Adipocyte (in vitro differentiated cells): Measurements from ENCODE around the gene PPARD.
"Not testable (repeated sequence)": the region's sequence is repeated elsewhere in the genome, so short reads cannot be mapped to it uniquely, and the experiment has no call there.

Experiments used
- DNase-seq: peaks from one replicate; pipeline ENCODE4 v3.0.0-alpha.2; 2015; ENCODE audit warnings: low read depth
- H3K27me3 ChIP-seq: replicated peaks from 2 replicates; pipeline ENCODE4 v1.7.0; 2013; ENCODE audit warnings: mild to moderate bottlenecking, low read length, moderate library complexity; ENCODE audit not compliant: control insufficient read depth, insufficient read depth
- H3K36me3 ChIP-seq: 2 replicates; pipeline ENCODE4 v1.7.0; 2013; ENCODE audit warnings: low read length, mild to moderate bottlenecking, moderate library complexity; ENCODE audit not compliant: control insufficient read depth, insufficient read depth, severe bottlenecking
- H3K4me1 ChIP-seq: 2 replicates; pipeline ENCODE4 v1.7.0; 2013; ENCODE audit warnings: mild to moderate bottlenecking, low read length, moderate library complexity; ENCODE audit not compliant: control insufficient read depth, insufficient read depth
- H3K4me3 ChIP-seq: 2 replicates; pipeline ENCODE4 v1.7.0; 2013; ENCODE audit warnings: mild to moderate bottlenecking, low read length, moderate library complexity
- H3K9ac ChIP-seq: 2 replicates; pipeline ENCODE4 v1.7.0; 2013; ENCODE audit warnings: mild to moderate bottlenecking, low read length, moderate library complexity
- H3K9me3 ChIP-seq: 2 replicates; pipeline ENCODE4 v1.7.0; 2013; ENCODE audit warnings: mild to moderate bottlenecking, low read length, moderate library complexity; ENCODE audit not compliant: control insufficient read depth

Gene PPARD

DNA sequence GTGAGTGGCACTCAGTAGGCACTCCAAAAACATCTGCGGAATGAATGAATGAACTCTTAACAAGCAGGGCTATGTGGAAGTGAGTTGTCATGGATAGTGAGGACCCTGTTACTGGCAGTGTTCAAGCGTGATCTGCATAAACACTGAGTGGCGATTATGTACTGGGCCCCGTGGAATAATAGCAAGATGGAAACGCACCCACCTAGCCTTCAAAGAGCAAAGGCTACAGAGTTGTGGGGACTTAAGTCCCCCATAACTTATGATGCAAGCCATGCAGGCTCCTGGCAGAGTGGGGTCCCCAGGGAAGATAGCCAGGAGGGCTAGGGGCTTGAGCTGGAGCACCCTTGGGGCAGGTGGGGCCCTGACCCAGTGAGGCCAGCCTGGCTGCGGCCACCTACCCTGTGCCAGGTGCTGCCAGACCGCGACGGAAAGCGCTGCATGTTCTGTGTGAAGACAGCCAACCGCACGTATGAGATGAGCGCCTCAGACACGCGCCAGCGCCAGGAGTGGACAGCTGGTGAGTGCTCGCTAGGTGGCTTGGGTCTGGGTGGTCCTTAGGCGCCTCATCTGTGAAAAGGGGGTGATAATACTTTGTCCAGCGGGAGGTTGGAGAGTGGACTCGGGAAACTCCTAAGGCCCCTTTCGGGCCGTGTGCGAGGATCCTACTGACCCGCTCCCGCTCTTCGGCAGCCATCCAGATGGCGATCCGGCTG lies 24.7 kb upstream of the PPARD start:
- H3K4me3 ChIP-seq, result peak overlapping the region; percentile 85
- no peaks in the 10 kb centered on the region for H3K9me3 ChIP-seq
- H3K4me1 ChIP-seq, result peaks cover 5% of the 10 kb centered on the region
- DNase-seq, result peak; percentile 34
- no peaks in the 10 kb centered on the region for H3K36me3 ChIP-seq
- H3K9ac ChIP-seq, result peak overlapping the region; percentile 55
- peaks cover 27% of the 10 kb centered on the region for H3K27me3 ChIP-seq

DNA sequence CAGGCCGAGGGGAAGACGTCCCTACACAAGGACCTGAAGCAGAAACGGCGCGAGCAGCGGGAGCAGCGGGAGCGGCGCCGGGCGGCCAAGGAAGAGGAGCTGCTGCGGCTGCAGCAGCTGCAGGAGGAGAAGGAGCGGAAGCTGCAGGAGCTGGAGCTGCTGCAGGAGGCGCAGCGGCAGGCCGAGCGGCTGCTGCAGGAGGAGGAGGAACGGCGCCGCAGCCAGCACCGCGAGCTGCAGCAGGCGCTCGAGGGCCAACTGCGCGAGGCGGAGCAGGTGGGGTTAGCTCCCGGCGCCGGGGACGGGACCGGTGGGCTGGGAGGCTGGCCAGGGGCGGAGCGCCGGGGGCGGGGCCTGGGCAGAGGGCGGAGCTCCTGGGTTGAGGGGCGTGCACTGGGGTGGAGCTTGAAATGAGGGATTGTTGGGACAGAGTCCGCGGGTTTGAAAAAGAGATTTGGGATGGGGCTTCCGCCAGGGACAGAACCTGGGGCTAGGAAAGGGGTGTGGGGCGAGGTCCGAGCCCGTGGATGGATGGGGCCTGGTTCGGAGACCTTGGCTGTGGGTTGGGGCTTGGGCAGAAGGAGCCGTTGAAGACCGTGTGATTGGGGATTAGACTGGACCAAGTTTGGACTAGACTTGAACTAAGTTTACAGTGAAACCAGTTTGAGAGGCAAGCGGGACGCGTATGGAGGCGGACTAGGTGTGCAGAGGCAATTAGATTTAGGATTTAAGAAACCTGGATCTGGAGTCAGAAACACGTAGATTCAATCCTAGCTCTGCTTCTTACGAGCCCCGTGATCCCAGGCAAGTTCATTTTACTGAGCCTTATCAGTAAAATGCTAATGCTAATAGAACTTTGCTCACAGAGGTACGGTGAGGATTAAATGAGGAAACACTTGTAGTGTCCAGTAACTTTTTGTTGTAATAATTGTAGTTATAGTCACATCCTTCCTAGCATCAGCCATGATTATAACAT lies 23.9 kb upstream of the PPARD start:
- H3K9me3 ChIP-seq, result no peaks in the 10 kb centered on the region
- H3K36me3 ChIP-seq, result no peaks in the 10 kb centered on the region
- H3K9ac ChIP-seq, result peak overlapping the region; percentile 55
- DNase-seq, result peak; percentile 87
- peaks cover 27% of the 10 kb centered on the region for H3K27me3 ChIP-seq
- peaks cover 5% of the 10 kb centered on the region for H3K4me1 ChIP-seq
- H3K4me3 ChIP-seq, result peak overlapping the region; percentile 85

DNA sequence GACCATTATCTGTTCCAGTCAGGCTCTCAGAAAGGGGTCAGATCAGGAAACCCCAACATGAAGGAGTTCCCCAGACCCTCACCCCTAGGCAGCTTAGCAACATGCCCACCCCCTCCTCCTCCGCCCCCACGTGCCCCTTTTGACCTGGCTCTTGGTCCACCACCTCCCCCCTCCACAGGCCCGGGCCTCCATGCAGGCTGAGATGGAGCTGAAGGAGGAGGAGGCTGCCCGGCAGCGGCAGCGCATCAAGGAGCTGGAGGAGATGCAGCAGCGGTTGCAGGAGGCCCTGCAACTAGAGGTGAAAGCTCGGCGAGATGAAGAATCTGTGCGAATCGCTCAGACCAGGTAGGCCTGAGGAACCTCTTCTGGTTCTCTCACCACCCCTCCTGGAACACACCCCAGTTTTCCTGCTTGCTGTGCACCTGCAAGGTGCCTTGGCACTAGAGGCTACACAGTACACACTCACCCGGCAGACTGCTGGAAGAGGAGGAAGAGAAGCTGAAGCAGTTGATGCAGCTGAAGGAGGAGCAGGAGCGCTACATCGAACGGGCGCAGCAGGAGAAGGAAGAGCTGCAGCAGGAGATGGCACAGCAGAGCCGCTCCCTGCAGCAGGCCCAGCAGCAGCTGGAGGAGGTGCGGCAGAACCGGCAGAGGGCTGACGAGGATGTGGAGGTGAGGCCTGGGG lies 22.9 kb upstream of the PPARD start:
- Histone ChIP-seq H3K9ac (no peak overlapping the region), H3K36me3 (no peaks in the 10 kb centered on the region), H3K9me3 (no peaks in the 10 kb centered on the region), H3K4me3 (no peak overlapping the region), H3K4me1 (peaks cover 5% of the 10 kb centered on the region), H3K27me3 (peaks cover 27% of the 10 kb centered on the region)
- DNase-seq, result no peak

DNA sequence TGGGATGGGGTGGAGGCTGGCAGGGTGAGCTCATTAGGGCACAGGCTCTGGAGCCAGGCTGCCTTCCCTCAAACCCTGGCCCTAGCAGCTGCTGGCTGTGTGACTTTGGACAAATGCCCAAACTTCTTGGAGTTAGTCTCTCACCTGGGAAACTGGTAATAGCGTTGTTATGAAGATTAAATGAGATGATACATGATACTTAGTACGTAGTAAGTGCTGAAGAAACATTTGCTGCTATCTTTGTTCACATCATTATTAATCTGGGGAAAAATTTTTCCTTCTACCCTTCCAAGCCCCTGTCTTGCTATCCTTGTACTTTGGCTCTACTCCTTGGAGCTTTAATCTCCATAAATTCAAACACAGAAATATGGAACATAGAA lies 22.3 kb upstream of the PPARD start:
- no peak for DNase-seq
- H3K36me3 ChIP-seq, result no peaks in the 10 kb centered on the region
- H3K27me3 ChIP-seq, result peaks cover 23% of the 10 kb centered on the region
- H3K9ac ChIP-seq, result no peak overlapping the region
- no peaks in the 10 kb centered on the region for H3K9me3 ChIP-seq
- no peak overlapping the region for H3K4me3 ChIP-seq
- peaks cover 5% of the 10 kb centered on the region for H3K4me1 ChIP-seq

DNA sequence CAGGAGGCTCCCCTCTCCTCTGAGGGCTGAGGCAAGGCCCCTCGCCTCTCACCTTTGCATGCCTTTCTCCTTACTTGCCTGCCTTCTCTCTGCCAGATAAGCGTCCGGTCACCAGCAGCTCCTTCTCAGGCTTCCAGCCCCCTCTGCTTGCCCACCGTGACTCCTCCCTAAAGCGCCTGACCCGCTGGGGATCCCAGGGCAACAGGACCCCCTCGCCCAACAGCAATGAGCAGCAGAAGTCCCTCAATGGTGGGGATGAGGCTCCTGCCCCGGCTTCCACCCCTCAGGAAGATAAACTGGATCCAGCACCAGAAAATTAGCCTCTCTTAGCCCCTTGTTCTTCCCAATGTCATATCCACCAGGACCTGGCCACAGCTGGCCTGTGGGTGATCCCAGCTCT lies 21.3 kb upstream of the PPARD start:
- Histone ChIP-seq H3K9me3 (no peaks in the 10 kb centered on the region), H3K27me3 (peaks cover 23% of the 10 kb centered on the region), H3K4me3 (no peak overlapping the region), H3K9ac (no peak overlapping the region), H3K36me3 (no peaks in the 10 kb centered on the region), H3K4me1 (peaks cover 5% of the 10 kb centered on the region)
- DNase-seq, result no peak

DNA sequence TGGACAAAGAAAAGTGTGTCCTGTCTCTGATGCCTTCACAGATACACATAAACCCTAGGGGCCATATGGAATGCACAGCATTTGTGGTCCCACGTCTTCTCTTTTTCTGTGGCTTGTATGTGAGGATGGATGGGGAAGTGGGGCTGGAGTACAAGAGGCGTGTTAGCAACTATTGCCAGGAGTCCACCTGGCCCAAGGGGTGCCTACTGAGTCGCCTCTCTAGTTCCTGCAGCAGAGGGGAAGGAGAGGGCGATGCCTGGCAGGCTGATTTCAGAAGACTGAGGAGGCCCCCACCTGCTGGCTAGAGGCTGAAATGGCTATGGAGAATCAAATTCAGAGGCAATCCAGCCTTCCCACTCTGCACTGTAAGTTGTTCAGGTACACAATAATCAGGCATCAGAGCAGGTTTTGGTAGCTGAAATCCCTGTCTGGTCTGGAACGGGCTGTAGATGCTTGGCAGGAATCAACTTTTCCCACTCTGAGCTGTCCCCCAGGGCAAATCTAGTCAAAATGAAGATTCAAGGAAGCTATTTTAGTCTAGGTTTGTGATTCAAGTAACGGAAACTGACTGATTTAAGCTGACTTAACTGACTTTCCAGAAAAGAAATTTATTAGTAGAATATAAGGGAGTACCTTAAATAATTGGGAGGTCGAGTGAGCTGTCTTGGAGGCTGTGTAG lies 14.9 kb upstream of the PPARD start:
- DNase-seq, result peak; percentile 58
- no peaks in the 10 kb centered on the region for H3K4me1 ChIP-seq

DNA sequence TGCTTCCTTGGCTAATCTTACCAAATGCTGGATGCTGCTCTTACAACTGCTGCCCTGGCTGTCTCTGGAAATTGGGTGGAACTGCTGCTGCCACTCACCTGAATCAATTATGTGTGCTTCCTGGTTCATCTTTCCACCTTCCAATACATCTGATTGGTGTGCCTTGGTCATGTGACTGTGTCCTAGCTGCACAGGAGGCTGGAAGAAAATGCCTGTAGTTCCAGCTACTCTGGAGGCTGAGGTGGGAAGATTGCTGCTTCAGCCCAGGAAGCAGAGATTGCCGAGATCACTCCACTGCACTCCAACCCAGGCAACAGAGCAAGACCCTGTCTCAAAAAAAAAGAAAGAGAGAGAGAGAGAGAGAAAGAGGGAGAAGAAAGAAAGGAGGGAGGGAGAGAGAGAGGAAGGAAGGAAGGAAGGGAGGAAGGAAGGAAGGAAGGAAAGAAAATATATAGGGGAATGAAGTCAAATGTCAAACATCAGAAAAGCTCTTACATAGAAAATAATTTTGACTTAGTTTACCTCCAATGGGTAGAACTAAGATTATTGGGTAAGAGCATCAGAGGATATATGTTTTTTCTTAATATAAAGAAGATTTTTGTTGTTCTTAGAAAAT lies 14.1 kb upstream of the PPARD start:
- H3K4me1 ChIP-seq, result no peaks in the 10 kb centered on the region
- peaks cover 3% of the 10 kb centered on the region for H3K27me3 ChIP-seq
- H3K9ac ChIP-seq, result no peak overlapping the region
- no peak for DNase-seq
- H3K4me3 ChIP-seq, result no peak overlapping the region
- H3K36me3 ChIP-seq, result no peaks in the 10 kb centered on the region
- H3K9me3 ChIP-seq, result no peaks in the 10 kb centered on the region

More for the DNA sequence above, 14.9 kb upstream of the PPARD start:
- Histone ChIP-seq H3K9me3 (no peaks in the 10 kb centered on the region), H3K36me3 (no peaks in the 10 kb centered on the region), H3K27me3 (peaks cover 3% of the 10 kb centered on the region), H3K9ac (no peak overlapping the region), H3K4me3 (no peak overlapping the region)

DNA sequence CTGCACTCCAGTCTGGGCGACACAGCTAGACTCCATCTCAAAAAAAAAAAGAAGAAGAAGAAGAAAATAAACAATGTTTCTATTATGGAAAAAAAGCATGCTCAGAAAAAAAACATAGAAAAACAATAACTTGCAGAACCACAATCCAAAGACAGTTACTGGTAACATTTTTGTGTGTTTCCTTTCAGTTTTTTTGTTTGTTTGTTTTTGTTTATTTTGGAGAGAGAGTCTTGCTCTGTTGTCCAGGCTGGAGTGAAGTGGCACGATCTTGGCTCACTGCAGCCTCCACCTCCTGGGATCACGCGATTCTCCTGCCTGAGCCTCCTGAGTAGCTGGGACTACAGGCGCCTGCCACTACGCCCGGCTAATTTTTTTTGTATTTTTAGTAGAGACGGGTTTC lies 13.4 kb upstream of the PPARD start:
- not testable (repeated sequence) for H3K4me1 ChIP-seq, H3K9me3 ChIP-seq, DNase-seq, H3K27me3 ChIP-seq, H3K4me3 ChIP-seq, H3K36me3 ChIP-seq, H3K9ac ChIP-seq

DNA sequence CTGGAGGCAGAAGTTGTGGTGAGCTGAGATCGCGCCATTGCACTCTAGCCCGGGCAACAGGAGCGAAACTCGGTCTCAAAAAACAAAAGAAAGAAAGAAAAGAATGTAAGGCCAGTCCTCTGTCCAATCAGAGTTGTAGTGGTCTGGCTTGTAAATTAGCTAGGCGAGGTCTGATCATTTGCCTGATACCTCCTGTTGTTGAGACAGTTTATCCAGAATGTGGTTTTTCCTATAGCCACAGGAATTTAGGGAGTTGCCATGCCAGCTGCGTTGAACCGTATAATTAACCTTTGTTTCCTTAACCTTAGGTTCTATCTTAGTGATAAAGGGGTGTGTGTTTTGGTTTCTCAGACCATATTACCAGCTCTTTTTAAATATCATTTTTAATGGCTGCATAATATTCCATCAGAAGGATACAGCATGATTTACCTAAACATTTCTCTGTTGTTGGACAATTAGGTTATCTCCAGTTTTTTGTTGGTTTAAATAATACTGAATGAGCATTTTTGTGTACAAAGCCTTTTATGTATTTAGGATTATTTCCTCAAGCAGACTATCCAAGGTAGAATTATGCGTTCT lies 11.7 kb upstream of the PPARD start:
- Histone ChIP-seq H3K9me3 (no peaks in the 10 kb centered on the region), H3K9ac (no peak overlapping the region), H3K4me3 (no peak overlapping the region), H3K27me3 (peaks cover 3% of the 10 kb centered on the region), H3K36me3 (no peaks in the 10 kb centered on the region), H3K4me1 (no peaks in the 10 kb centered on the region)
- DNase-seq, result no peak

DNA sequence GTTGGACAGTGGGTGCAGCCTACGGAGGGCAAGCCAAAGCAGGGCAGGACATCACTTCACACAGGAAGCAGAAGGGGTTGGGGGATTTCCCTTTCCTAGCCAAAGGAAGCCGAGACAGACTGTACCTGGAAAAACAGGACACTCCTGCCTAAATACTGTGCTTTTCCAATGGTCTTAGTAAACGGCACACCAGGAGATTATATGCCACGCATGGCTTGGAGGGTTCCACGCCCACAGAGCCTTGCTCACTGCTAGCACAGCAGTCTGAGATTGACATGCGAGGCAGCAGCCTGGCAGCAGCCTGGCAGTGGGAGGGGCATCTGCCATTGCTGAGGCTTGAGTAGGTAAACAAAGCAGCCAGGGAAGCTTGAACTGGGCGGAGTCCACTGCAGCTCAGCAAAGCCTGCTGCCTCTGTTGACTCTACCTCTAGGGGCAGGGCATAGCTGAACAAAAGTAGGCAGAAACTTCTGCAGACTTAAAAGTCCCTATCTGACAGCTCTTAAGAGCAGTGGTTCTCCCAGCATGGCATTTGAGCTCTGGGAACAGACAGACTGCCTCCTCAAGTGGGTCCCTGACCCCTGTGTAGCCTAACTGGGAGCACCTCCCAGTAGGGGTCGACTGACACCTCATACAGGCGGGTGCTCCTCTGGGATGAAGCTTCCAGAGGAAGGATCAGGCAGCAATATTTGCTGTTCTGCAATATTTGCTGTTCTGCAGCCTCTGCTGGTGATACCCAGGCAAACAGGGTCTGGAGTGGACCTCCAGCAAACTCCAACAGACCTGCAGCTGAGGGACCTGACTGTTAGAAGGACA lies 10.1 kb upstream of the PPARD start:
- H3K9me3 ChIP-seq, H3K36me3 ChIP-seq, H3K4me3 ChIP-seq, H3K27me3 ChIP-seq, H3K4me1 ChIP-seq, DNase-seq, H3K9ac ChIP-seq: not testable (repeated sequence)
